Ishikawa (cell line): ENCODE results near the gene RHOC.

Experiments used
- CEBPB ChIP-seq: IDR thresholded peaks from 2 replicates; pipeline ENCODE4 v1.6.1; 2012
- CREB1 ChIP-seq: IDR thresholded peaks from 2 replicates; pipeline ENCODE4 v1.6.1; 2012; ENCODE audit warnings: low read depth
- EGR1 ChIP-seq: IDR thresholded peaks from 2 replicates; pipeline ENCODE4 v1.6.1; 2012
- EP300 ChIP-seq: IDR thresholded peaks from 2 replicates; pipeline ENCODE4 v1.6.1; 2012; ENCODE audit warnings: borderline replicate concordance
- FOXM1 ChIP-seq: IDR thresholded peaks from 2 replicates; pipeline ENCODE4 v1.6.1; 2012; ENCODE audit warnings: low read depth, borderline replicate concordance
- MAX ChIP-seq: IDR thresholded peaks from 2 replicates; pipeline ENCODE4 v1.6.1; 2012
- NFIC ChIP-seq: IDR thresholded peaks from 2 replicates; pipeline ENCODE4 v1.6.1; 2012
- RAD21 ChIP-seq: IDR thresholded peaks from 2 replicates; pipeline ENCODE4 v1.6.1; 2012; ENCODE audit warnings: low read depth
- REST ChIP-seq: IDR thresholded peaks from 2 replicates; pipeline ENCODE4 v1.6.1; 2012; ENCODE audit warnings: low read depth, mild to moderate bottlenecking
- TAF1 ChIP-seq: IDR thresholded peaks from 2 replicates; pipeline ENCODE4 v1.6.1; 2012; ENCODE audit warnings: low read depth, mild to moderate bottlenecking
- TCF12 ChIP-seq: IDR thresholded peaks from 2 replicates; pipeline ENCODE4 v1.6.1; 2012; ENCODE audit warnings: low read depth
- TEAD4 ChIP-seq: IDR thresholded peaks from 2 replicates; pipeline ENCODE4 v1.6.1; 2012
- USF1 ChIP-seq: IDR thresholded peaks from 2 replicates; pipeline ENCODE4 v1.6.1; 2012
- YY1 ChIP-seq: IDR thresholded peaks from 2 replicates; pipeline ENCODE4 v1.6.1; 2012; ENCODE audit warnings: low read depth
- ZBTB7A ChIP-seq: IDR thresholded peaks from 2 replicates; pipeline ENCODE4 v1.6.1; 2012; ENCODE audit warnings: low read depth

The RHOC gene

GRCh38 chr1:112710586-112710985, 3.7 kb upstream of the RHOC start:
- TF ChIP-seq MAX, result no peak
- TF ChIP-seq NFIC, result no peak
- TF ChIP-seq REST, result no peak
- TF ChIP-seq FOXM1, result no peak
- TF ChIP-seq YY1, result no peak
- TF ChIP-seq TEAD4, result no peak
- no peak for TF ChIP-seq ZBTB7A
- no peak for TF ChIP-seq USF1
- TF ChIP-seq CREB1, result no peak
- no peak for TF ChIP-seq TCF12
- TF ChIP-seq CEBPB, result no peak
- no peak for TF ChIP-seq EGR1
- no peak for TF ChIP-seq RAD21
- TF ChIP-seq EP300, result no peak
- TF ChIP-seq TAF1, result no peak

- TF ChIP-seq EP300, result no peak
- TF ChIP-seq CEBPB, result no peak
- no peak for TF ChIP-seq TCF12
- TF ChIP-seq CREB1, result no peak
- TF ChIP-seq MAX, result no peak
- no peak for TF ChIP-seq ZBTB7A
- no peak for TF ChIP-seq YY1
- TF ChIP-seq FOXM1, result no peak
- TF ChIP-seq USF1, result no peak
- no peak for TF ChIP-seq RAD21
- no peak for TF ChIP-seq EGR1
These were observed 3.2 kb upstream of the RHOC start for GRCh38 chr1:112710159-112710558.

GRCh38 chr1:112708489-112708888, 1.6 kb upstream of the RHOC start:
- TF ChIP-seq TEAD4, result no peak
- TF ChIP-seq CREB1, result no peak
- no peak for TF ChIP-seq ZBTB7A

GRCh38 chr1:112708002-112708448, 1.1 kb upstream of the RHOC start:
- TF ChIP-seq FOXM1 (no peak), TEAD4 (no peak), TAF1 (no peak; the same call in 1 of the 2 replicates), REST (no peak), NFIC (no peak), TCF12 (no peak), CEBPB (no peak), YY1 (no peak), CREB1 (no peak), USF1 (no peak), MAX (no peak), EGR1 (no peak), EP300 (no peak), ZBTB7A (no peak), RAD21 (no peak)

GRCh38 chr1:112707221-112708001, 484 bp upstream of the RHOC start:
- TF ChIP-seq FOXM1 (no peak), CREB1 (no peak), YY1 (no peak), EGR1 (no peak), ZBTB7A (no peak; the same call in 1 of the 2 replicates), RAD21 (peak; percentile 86), NFIC (no peak), MAX (no peak; the same call in 1 of the 2 replicates), REST (no peak), EP300 (0 out of 2 replicates have a peak, but pooled peaks have one; percentile 2), TCF12 (peak; percentile 50; the same call in 1 of the 2 replicates), CEBPB (no peak), USF1 (no peak), TAF1 (peak; percentile 38; the same call in 1 of the 2 replicates), TEAD4 (0 out of 2 replicates have a peak, but pooled peaks have one; percentile 19)
